Measurements from ENCODE around the gene MED9.
A peak's percentile ranks its signal among the peaks of the same experiment; 100 is the strongest.

Gene MED9

GRCh38 chr17:17494499-17494869 is 17.7 kb downstream of the MED9 start:
- TF ChIP-seq CTCF (IDR thresholded peaks at IDR 0.05; ENCODE audit: low read length, missing control alignments): no peak
- peak overlapping the region; percentile 62 for H3K4me3 ChIP-seq (replicated peaks; ENCODE audit: low read depth, low read length)
- DNase-seq (ENCODE audit: low read depth): peak; percentile 9

GRCh38 chr17:17494870-17495535 is 18.2 kb downstream of the MED9 start:
- TF ChIP-seq CTCF (IDR thresholded peaks at IDR 0.05; ENCODE audit: low read length, missing control alignments): no peak
- H3K4me3 ChIP-seq (replicated peaks; ENCODE audit: low read depth, low read length): peak overlapping the region; percentile 62
- DNase-seq (ENCODE audit: low read depth): peak; percentile 45

- peak; percentile 27 for DNase-seq (ENCODE audit: low read depth)
- no peak for TF ChIP-seq CTCF (IDR thresholded peaks at IDR 0.05; ENCODE audit: low read length, missing control alignments)
- H3K4me3 ChIP-seq (replicated peaks; ENCODE audit: low read depth, low read length): peak overlapping the region; percentile 62
These were observed 18.9 kb downstream of the MED9 start for GRCh38 chr17:17495536-17496188.

- peak within 1 kb of the TSS; percentile 62 for H3K4me3 ChIP-seq (replicated peaks; ENCODE audit: low read depth, low read length)
- DNase-seq (ENCODE audit: low read depth): peak; percentile 84
- peak; percentile 23 for TF ChIP-seq CTCF (IDR thresholded peaks at IDR 0.05; ENCODE audit: low read length, missing control alignments)
These were observed 19.6 kb downstream of the MED9 start, which contains the start of gene RASD1 for GRCh38 chr17:17496189-17497064. Gene RASD1, minus strand, starts transcription at chr17:17496395. Its CDS starts 214 bp downstream, at chr17:17496181.

- no peak for DNase-seq (ENCODE audit: low read depth)
- H3K4me3 ChIP-seq (replicated peaks; ENCODE audit: low read depth, low read length): no peak overlapping the region
- no peak for TF ChIP-seq CTCF (IDR thresholded peaks at IDR 0.05; ENCODE audit: low read length, missing control alignments)
These were observed 20.5 kb downstream of the MED9 start for GRCh38 chr17:17497065-17497844.

- no peak for TF ChIP-seq CTCF (IDR thresholded peaks at IDR 0.05; ENCODE audit: low read length, missing control alignments)
- no peak for DNase-seq (ENCODE audit: low read depth)
- no peak overlapping the region for H3K4me3 ChIP-seq (replicated peaks; ENCODE audit: low read depth, low read length)
These were observed 21.2 kb downstream of the MED9 start for GRCh38 chr17:17497845-17498520.

Measured in fibroblast of pulmonary artery (primary cell).